ENCODE data around the gene HOXC9.
"Not testable (repeated sequence)": the region's sequence is repeated elsewhere in the genome, so short reads cannot be mapped to it uniquely, and the experiment has no call there.

HOXC9 gene

DNA sequence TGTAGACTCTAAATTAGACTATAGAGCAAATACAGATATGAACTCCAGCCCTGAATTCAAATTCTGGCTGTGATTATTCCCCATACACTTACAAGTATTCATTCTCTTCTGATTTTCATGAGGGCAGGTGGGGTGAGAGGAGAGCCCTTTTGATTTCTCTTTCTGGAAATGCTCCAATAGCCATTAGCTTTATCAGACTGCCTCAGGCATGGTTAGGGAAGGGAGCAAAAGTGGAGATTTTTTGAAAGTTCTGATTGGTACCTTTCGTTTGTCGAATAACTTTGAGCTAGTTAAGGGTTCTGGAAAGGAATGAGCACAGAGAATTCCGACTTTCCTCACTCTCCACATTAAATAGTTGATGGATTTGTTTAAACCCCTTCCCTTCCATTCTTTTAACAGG, 40.7 kb downstream of the HOXC9 start:
- no peaks in the 10 kb centered on the region for H3K27me3 ChIP-seq (ENCODE audit: insufficient read depth, low read length, poor library complexity, severe bottlenecking)
- H2AFZ ChIP-seq (ENCODE audit: low read length) = no peak overlapping the region
- H3K4me2 ChIP-seq (ENCODE audit: low read depth, low read length, poor library complexity, severe bottlenecking) = peak overlapping the region; percentile 95
- no peak overlapping the region for H3K9ac ChIP-seq (ENCODE audit: low read depth, low read length, poor library complexity, severe bottlenecking)
- TF ChIP-seq EZH2phosphoT487 (IDR thresholded peaks at IDR 0.05; ENCODE audit: borderline replicate concordance) (no peak), CTCF (conservative IDR thresholded peaks at IDR 0.05; ENCODE audit: low read length) (no peak)
- no peaks in the 10 kb centered on the region for H3K36me3 ChIP-seq (ENCODE audit: insufficient read depth, low read length)
- no peaks in the 10 kb centered on the region for H3K9me3 ChIP-seq (ENCODE audit: insufficient read depth, low read depth, low read length)
- H3F3A ChIP-seq (ENCODE audit: low read depth) = peaks cover 14% of the 10 kb centered on the region
- H4K20me1 ChIP-seq (ENCODE audit: insufficient read depth, low read length, poor library complexity, severe bottlenecking) = peaks cover 51% of the 10 kb centered on the region
- H3K4me3 ChIP-seq (ENCODE audit: low read length, poor library complexity, severe bottlenecking) = peak overlapping the region; percentile 73
- H3K9me2 ChIP-seq (replicated peaks; ENCODE audit: low read depth, low read length) = no peaks in the 10 kb centered on the region
- peaks cover 86% of the 10 kb centered on the region for H3K4me1 ChIP-seq (ENCODE audit: insufficient read depth, low read length, poor library complexity, severe bottlenecking)
- H3K79me2 ChIP-seq (ENCODE audit: insufficient read depth, low read length) = peaks cover 82% of the 10 kb centered on the region

GRCh38 chr12:54041097-54041690, 41.2 kb downstream of the HOXC9 start:
- no peak overlapping the region for H2AFZ ChIP-seq (ENCODE audit: low read length)
- no peaks in the 10 kb centered on the region for H3K9me2 ChIP-seq (replicated peaks; ENCODE audit: low read depth, low read length)
- no peak overlapping the region for H3K9ac ChIP-seq (ENCODE audit: low read depth, low read length, poor library complexity, severe bottlenecking)
- no peaks in the 10 kb centered on the region for H3K27me3 ChIP-seq (ENCODE audit: insufficient read depth, low read length, poor library complexity, severe bottlenecking)
- H3K4me3 ChIP-seq (ENCODE audit: low read length, poor library complexity, severe bottlenecking) = peak overlapping the region; percentile 73
- H3K79me2 ChIP-seq (ENCODE audit: insufficient read depth, low read length) = peaks cover 82% of the 10 kb centered on the region
- H3K36me3 ChIP-seq (ENCODE audit: insufficient read depth, low read length) = no peaks in the 10 kb centered on the region
- H3K4me1 ChIP-seq (ENCODE audit: insufficient read depth, low read length, poor library complexity, severe bottlenecking) = peaks cover 81% of the 10 kb centered on the region
- no peaks in the 10 kb centered on the region for H3K9me3 ChIP-seq (ENCODE audit: insufficient read depth, low read depth, low read length)
- peak overlapping the region; percentile 95 for H3K4me2 ChIP-seq (ENCODE audit: low read depth, low read length, poor library complexity, severe bottlenecking)
- peaks cover 11% of the 10 kb centered on the region for H3F3A ChIP-seq (ENCODE audit: low read depth)
- TF ChIP-seq EZH2phosphoT487 (IDR thresholded peaks at IDR 0.05; ENCODE audit: borderline replicate concordance) = no peak
- TF ChIP-seq CTCF (conservative IDR thresholded peaks at IDR 0.05; ENCODE audit: low read length) = no peak
- peaks cover 56% of the 10 kb centered on the region for H4K20me1 ChIP-seq (ENCODE audit: insufficient read depth, low read length, poor library complexity, severe bottlenecking)

DNA sequence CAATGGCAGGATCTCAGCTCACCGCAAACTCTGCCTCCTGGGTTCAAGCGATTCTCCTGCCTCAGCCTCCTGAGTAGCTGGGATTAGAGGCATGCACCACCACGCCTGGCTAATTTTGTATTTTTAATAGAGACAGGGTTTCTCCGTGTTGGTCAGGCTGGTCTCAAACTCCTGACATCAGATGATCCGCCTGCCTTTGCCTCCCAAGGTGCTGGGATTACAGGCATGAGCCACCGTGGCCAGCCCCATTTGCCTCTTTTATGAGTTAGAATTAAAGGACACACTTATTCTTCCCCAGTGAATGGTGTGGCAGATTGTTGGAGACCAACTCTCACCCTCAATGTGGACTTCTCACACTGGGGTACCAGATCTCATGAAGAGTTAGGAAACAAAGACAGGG, 42.1 kb downstream of the HOXC9 start:
- Histone ChIP-seq H3K4me3 (ENCODE audit: low read length, poor library complexity, severe bottlenecking) (peak overlapping the region; percentile 49), H3K9ac (ENCODE audit: low read depth, low read length, poor library complexity, severe bottlenecking) (peak overlapping the region; percentile 33), H4K20me1 (ENCODE audit: insufficient read depth, low read length, poor library complexity, severe bottlenecking) (peaks cover 64% of the 10 kb centered on the region), H3K4me2 (ENCODE audit: low read depth, low read length, poor library complexity, severe bottlenecking) (peak overlapping the region; percentile 95), H3K79me2 (ENCODE audit: insufficient read depth, low read length) (peaks cover 89% of the 10 kb centered on the region), H3K4me1 (ENCODE audit: insufficient read depth, low read length, poor library complexity, severe bottlenecking) (peaks cover 73% of the 10 kb centered on the region)
- not testable (repeated sequence) for H2AFZ ChIP-seq (ENCODE audit: low read length); H3K9me3 ChIP-seq (ENCODE audit: insufficient read depth, low read depth, low read length); H3F3A ChIP-seq (ENCODE audit: low read depth); H3K9me2 ChIP-seq (replicated peaks; ENCODE audit: low read depth, low read length); H3K27me3 ChIP-seq (ENCODE audit: insufficient read depth, low read length, poor library complexity, severe bottlenecking); H3K36me3 ChIP-seq (ENCODE audit: insufficient read depth, low read length)

Data from Loucy (cell line).